ENCODE results near the gene SPATA3.

SPATA3 gene

GRCh38 chr2:230980468-230980867 lies 15.5 kb upstream of the SPATA3 start:
- no peak overlapping the region for H3K4me3 ChIP-seq (replicated peaks; ENCODE audit: low read depth, low read length)
- DNase-seq (ENCODE audit: extremely low read depth, low read depth) = no peak
- no peak for TF ChIP-seq CTCF (IDR thresholded peaks at IDR 0.05; ENCODE audit: low read depth, low read length, missing control alignments)

GRCh38 chr2:230981704-230982103 lies 14.2 kb upstream of the SPATA3 start:
- TF ChIP-seq CTCF (IDR thresholded peaks at IDR 0.05; ENCODE audit: low read depth, low read length, missing control alignments) = no peak
- no peak overlapping the region for H3K4me3 ChIP-seq (replicated peaks; ENCODE audit: low read depth, low read length)
- no peak for DNase-seq (ENCODE audit: extremely low read depth, low read depth)

DNA sequence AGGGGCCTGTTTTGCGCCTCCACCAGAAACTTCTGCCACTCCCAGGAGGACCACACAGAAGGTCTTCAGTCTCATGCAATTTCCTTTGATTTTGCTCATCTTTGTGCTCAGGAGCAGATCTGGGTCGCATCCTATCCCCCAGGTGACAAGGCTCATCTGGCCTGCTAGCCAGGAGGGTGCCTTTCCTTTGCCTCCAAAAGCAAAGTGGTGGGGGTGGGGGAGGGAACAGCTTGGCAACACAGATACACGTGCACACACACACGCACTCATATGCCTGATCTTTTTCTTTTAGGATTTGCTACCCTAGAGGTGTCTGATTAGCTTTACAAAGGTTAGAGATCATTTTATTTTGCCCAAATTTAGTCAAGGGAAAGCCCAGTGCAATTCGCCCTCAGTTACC lies 13.8 kb upstream of the SPATA3 start:
- no peak overlapping the region for H3K4me3 ChIP-seq (replicated peaks; ENCODE audit: low read depth, low read length)

GRCh38 chr2:230982528-230982927 lies 13.4 kb upstream of the SPATA3 start:
- H3K4me3 ChIP-seq (replicated peaks; ENCODE audit: low read depth, low read length) = no peak overlapping the region
- no peak for DNase-seq (ENCODE audit: extremely low read depth, low read depth)
- no peak for TF ChIP-seq CTCF (IDR thresholded peaks at IDR 0.05; ENCODE audit: low read depth, low read length, missing control alignments)

More for the DNA sequence above, 13.8 kb upstream of the SPATA3 start:
- TF ChIP-seq CTCF (IDR thresholded peaks at IDR 0.05; ENCODE audit: low read depth, low read length, missing control alignments) = no peak
- no peak for DNase-seq (ENCODE audit: extremely low read depth, low read depth)

DNA sequence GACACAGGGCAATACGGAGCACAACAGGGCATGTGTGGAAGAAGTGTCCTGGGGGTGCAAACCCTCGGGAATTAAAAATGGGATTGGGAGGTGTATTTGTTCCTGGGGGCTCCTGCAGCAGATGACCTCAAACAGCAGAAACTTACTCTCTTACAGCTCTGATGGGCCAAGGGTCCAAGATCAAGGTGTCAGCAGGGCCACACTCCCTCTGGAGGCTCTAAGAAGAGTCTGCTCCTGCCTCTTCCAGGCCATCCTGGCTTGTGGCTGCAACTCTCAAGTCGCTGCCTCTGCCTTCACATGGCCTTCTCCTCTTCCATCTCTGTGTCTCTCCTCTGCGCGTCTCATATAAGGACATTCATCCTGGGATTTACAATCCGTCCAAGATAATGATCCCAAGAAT lies 12.4 kb upstream of the SPATA3 start:
- DNase-seq (ENCODE audit: extremely low read depth, low read depth) = no peak
- TF ChIP-seq CTCF (IDR thresholded peaks at IDR 0.05; ENCODE audit: low read depth, low read length, missing control alignments) = no peak
- H3K4me3 ChIP-seq (replicated peaks; ENCODE audit: low read depth, low read length) = no peak overlapping the region

DNA sequence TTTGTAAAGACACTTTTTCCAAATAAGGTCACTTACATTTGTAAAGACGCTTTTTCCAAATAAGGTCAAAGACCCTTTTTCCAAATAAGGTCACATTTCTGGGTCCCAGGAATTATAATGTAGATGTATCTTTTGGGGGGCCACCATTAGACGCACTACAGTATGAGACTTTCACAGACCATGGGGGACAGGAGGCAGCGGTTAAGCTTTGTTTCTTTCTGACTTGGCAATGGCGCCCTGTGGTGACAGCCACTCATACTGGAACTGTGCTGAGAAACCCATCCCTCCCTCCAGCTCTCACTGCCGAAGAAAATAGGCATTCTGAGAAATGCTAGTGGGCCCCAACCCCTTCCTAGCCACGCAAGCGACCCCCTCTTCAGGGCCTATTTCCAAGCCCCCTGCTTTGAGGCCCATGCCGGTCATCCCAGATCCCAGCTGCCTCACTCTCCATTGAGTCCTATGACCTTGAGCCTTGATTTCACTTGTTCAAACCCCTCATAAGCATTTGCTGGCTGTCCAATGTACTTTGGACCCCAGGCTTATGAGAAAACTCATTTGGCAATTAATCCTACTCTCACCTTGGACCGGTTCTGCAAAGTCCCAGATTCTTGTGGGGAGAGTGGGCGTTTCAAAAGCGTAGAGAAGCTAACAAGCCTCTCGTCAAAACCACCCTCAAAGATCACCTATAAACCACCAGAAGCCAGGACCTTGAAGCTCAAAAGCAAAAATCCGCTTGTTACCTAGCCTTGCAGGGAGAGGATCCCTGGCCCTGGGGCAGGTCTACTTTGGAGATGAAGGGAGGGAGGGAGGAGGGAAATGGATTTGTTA lies 11.3 kb upstream of the SPATA3 start:
- no peak for TF ChIP-seq CTCF (IDR thresholded peaks at IDR 0.05; ENCODE audit: low read depth, low read length, missing control alignments)
- H3K4me3 ChIP-seq (replicated peaks; ENCODE audit: low read depth, low read length) = no peak overlapping the region
- DNase-seq (ENCODE audit: extremely low read depth, low read depth) = no peak

Measured in HFF-Myc (cell line).